ENCODE measurements around the gene KRTAP22-1.

- TF ChIP-seq CTCF (conservative IDR thresholded peaks at IDR 0.05) (no peak), ZFX (IDR thresholded peaks at IDR 0.05) (no peak)
Measured at GRCh38 chr21:30580132-30580531, 20.8 kb upstream of the KRTAP22-1 start.
